Stimulated activated CD8-positive, alpha-beta memory T cell treated with anti-CD3 and anti-CD28 coated beads, Interleukin-7, amount 100 ng/mL, for 1 hour (primary cell): ENCODE results near the gene PCP4L1.

ENCODE experiments used
- DNase-seq, 2 donors: peaks; one replicate each; pipeline ENCODE4 v3.0.0-alpha.2; 2020; ENCODE audit warnings: low read depth in 2 of 2

The PCP4L1 gene

GRCh38 chr1:161266836-161267235 lies 8.3 kb downstream of the PCP4L1 start:
- no peak for DNase-seq

- no peak for DNase-seq
Observed at GRCh38 chr1:161267321-161267720, 8.8 kb downstream of the PCP4L1 start.

DNA sequence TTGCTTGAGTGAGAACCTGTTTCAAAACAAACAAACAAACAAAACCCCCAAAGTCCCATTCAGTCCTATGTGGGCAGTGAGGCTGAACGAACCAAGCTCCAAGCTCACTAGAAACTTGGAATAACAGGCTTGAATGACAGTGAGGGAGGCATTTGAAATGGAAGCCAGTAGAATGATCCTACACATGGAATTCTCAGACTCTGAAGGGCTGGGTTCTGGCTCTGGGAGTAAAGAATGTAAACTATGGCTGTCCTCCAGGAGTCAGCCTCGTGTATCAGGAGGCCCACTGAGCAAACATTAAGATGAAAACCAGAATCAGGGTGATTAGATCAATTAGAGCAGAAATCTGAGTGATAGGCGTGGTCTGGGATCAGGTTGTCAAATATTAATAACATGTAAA lies 14.9 kb downstream of the PCP4L1 start:
- no peak for DNase-seq

DNA sequence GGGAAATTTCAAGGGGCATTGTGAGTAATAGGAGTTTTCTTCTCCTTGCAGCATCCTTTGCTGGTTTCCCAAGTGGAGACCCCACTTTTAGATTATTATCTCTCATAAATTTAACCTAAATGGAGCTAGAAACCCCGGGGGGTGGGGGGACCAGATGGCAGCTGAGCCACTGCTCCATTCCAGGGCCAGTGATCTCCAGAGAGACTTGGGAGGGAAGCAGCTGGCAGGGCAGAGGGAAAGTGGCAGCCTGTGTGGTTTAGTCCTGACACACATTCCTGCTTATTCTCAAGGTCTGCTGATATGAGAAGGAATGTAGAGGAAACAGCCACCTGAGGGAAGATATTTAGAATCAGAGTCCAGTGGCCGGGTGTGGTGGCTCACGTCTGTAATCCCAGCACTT lies 16.3 kb downstream of the PCP4L1 start:
- no peak for DNase-seq

DNA sequence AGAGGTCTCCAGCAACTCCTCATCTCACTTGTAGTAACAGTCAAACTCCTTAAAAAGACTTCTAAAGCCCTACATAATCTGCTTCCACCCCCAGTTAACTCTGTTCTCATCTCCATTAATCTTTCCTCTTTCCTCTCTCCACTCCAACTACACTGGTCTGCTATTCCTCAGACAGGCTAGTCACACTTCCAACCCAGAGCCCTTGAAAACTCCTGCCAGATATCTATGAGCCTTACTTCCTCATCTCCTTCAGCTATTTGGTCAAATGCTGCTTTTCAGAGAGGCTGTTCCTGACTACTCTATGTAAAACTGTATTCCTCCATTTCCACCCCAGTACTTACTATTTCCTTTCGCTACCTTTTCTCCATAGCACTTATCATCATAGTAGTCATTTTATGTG lies 24.4 kb downstream of the PCP4L1 start:
- DNase-seq, result no peak

DNA sequence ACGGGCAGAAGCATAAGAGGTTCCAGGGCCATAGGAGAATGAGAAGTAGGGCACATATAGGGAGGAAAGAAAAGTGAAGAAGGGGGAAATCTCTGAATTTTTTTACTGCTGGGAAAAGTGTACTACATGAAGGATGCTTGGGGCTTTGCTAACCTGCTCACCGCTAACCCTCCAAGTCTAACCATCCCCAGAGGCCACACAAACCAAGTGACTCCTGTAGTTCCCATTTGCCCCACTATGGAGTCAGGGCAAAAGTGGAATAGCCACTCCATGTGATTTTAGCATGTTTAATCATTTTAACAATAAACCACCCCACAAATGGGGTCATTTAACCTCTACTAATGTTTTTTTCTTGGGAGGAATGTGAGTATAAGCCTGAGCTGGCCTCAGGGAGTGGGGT lies 26.6 kb downstream of the PCP4L1 start:
- DNase-seq, result no peak

GRCh38 chr1:161285521-161285920 lies 27.0 kb downstream of the PCP4L1 start:
- no peak for DNase-seq

GRCh38 chr1:161287482-161288054 lies 29.0 kb downstream of the PCP4L1 start:
- DNase-seq, result no peak

GRCh38 chr1:161290779-161291178 lies 32.2 kb downstream of the PCP4L1 start:
- no peak for DNase-seq

DNA sequence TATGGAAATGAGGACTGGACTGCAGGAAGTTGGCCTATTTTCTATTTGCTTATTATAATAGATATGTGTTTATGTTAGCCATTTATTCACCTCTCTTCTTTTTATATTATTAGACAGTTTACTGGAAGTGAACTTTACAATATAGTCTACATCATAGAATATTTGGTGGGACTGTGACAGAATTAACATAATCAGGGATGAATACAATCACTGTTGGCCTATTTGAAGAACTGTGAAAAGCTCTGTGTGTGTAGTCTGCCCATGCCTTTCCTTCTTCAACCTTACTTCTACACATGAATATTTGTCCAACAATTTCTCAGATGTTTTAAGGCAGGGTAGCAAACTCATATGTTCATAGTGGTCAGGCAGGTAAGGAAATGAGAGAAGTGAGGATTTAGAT lies 38.9 kb downstream of the PCP4L1 start:
- DNase-seq, result no peak

DNA sequence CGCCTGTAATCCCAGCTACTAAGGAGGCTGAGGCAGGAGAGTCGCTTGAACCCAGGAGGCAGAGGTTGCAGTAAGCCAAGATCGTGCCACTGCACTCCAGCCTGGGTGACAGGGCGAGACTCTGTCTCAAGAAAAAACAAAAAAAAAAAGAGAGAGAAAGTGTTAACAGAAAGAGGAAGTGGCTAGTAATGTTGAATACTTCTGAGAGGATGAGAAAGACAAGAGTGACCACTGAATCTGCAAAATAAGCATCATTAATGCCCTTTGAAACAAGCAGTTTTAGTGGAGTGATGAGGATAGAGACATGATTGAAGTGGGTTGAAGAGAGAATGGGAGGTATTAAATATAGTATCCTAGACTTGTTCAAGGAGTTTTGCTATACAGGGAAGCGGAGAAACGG lies 39.6 kb downstream of the PCP4L1 start:
- no peak for DNase-seq

- no peak for DNase-seq
Observed at GRCh38 chr1:161299347-161299746, 40.8 kb downstream of the PCP4L1 start.

- no peak for DNase-seq
Observed at GRCh38 chr1:161300478-161300877, 41.9 kb downstream of the PCP4L1 start.

DNA sequence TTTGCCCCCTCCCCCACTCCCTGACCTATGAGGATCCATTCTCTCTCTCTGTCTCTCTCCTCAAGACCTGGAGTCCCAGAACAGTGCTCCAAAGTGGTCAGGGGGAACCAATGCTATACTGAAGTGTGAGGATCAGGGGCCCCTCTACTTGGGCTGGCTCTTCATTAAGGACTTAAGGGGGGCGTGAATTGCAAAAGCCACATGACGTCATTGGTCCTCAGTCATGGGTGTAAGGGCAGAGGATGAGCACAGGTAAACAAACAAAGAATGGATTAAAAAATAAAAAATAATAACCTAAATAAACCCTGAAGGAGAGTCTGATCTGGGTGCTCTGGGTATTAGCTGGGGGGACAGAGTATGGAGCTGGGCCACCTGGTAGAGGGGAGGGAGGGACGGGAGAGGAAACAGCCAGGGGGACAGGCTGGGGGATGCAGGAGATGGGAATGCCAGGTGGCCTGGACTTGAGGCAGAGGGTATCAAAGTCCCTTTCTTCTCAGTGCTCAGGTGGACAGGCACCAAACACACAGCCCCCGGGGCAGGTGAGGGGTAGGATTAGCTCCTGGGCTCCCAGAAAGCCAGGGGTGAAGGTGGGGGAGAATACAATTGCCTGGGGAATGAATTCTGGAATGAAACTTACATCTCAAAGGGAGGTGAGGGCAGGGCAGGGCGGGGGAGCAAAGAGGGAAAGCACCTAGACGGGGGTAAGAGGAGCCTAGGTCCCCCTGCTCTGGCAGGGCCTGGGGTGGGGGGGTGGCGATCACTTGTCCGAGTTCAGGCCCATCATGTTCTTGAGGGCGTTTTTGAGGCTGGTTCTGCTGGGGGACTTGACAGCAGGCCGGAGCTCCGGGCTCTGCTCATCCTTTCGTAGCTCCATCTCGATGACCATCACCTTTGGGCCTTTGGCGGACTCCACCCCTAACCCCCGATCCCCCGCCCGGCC lies 46.7 kb downstream of the PCP4L1 start:
- no peak for DNase-seq

DNA sequence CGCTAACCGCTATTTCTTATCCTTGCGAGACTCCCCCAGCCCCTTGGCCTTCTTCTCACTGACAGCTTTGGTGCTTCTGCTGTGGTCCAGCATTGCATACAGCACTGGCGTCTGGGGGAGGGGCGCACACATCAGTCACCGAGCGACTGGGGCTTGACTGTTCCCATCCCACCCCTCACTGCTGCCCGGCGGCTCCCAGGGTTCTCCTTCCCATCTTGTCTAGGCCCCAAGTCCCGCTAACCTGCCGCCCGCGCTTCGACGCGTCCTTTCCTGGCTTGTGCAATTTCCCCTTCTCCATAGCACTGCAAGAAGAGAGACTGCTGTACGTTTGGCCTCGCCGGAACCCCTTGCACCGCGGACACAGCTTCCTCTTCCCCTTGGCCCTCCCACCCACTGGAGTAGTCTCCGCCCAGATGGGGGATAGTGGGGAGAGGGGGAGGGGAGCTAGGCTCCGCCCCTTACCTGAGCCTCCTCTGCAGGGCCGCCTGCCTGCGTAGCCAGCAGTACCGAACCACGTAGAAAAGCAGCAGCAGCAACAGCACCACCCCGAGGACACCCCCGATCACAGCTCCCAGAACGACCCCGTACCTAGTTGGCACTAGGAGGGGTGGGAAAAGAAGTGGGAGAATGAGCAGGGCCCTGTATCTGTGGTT lies 47.4 kb downstream of the PCP4L1 start:
- DNase-seq, result peak; percentile 72 to 78

DNA sequence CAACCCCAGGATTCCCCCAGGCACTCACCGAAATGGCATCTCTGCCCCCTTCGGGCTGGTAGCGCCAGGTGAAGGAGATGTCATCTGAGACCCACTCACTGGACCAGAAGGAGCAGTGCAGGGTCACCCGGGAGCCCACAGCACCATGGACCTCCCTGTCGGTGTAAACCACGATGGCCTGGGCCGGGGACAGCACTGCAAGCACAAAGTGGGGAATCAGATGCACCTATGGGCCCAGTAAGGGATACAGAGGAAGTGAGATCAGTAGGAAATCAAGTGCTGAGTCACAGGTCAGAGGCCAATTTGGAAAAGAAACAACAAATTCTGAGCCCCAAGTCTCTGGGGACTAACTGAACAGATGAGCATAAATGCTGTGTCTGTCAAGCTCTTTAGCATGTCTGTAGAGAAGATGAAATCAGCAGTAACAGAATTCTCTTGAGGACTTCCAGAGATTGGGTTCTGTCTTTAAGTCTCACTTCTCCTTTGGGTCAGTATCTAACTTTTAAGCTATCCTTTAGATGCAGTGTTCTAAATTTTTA lies 48.8 kb downstream of the PCP4L1 start:
- DNase-seq, result no peak

DNA sequence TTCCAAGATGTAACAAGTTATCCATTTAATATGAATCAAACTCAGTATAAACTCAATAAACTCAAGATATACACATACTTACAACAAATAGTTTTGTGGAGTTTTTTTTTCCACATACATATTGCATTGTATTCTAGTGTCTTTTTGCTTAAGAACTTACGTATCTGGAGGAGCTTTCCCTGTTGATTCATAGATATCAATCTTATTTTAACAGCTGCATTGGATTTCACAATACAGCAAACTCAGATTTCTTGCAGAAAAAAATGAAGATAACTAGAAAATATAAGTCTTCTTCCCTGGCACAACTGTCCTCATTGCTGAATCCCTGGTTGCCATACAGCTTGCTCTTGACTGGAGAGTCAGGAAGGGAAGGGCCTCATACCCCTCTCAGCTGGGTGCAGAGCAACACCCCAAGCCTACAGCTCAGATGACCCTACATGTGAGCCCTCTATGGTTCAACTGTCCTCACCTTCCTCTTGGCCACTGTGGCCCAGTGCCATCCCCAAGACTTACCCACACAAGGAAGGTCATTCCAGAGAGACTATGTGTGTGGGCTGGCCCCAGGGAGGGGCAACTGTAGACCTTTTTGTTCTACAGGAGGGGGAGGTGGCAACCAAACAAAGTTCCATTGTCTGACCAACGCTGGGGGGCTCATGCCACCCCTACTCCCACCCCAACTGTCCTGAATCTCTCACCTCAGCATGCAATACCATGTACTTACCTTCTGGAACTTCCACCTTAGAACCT lies 49.5 kb downstream of the PCP4L1 start:
- DNase-seq, result no peak

GRCh38 chr1:161309868-161310267 lies 51.3 kb downstream of the PCP4L1 start, which contains the start of gene MPZ:
Gene MPZ (minus strand): TSS chr1:161309968. CDS start chr1:161309905, 63 bp downstream.
- no peak for DNase-seq

DNA sequence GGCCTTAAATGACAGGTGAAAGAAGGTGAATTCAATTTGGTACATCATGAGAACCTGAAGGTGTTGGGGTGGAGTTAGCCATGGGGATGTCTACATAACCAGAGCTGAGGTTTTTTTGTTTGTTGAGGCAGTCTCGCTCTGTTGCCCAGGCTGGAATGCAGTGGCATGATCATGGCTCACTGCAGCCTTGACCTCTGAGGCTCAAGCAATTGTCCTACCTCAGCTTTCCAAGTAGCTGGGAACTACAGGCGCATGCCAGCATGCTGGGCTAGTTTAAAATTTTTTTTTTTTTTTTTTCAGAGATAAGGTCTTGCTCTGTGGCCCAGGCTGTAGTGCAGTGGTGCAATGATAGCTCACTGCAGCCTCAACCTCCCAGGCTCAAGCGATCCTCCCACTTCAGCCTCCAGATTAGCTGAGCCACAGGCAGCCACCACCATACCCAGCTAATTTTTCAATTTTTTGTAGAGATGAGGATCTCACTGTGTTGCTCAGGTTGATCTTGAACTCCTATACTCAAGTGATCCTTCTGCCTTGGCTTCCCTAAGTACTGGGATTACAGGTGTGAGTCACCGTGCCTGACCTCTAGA lies 53.1 kb downstream of the PCP4L1 start:
- DNase-seq, result no peak

DNA sequence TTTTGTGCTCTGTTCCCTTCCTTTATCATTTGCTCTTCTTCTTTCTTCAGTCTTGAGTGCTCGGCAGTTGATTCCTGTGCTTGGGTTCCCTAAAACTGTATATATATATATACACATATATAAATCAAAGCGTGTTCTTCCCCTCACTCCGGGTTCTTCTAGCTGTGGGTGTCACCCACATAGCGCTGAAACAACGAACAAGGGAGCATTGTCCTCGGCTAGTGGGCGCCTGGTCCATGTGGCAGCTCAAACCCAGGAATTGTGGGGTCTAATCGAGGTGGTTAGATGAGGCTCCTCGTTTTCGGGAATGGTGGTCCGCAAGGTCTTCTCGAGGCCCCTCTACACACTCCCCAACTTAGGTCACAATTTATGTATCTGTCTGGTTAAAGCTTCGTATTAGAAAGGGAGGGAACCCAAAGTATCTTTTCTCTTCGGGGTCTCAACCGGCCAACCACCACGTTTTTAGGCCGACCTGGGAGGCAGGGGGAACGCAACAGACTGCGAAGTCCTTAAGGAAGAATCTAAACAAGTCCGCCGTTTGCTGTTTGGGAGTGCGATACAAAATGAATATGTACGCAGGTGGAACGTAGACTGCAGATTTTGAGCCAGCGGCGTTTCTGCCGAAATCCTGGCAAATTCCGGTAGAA lies 55.1 kb downstream of the PCP4L1 start:
- no peak for DNase-seq
